Activated naive CD4-positive, alpha-beta T cell treated with Interleukin-2 at 50 U/mL for 16 hours (primary cell): ENCODE results near the gene ZNF408.
"Not testable (repeated sequence)": the region's sequence is repeated elsewhere in the genome, so short reads cannot be mapped to it uniquely, and the experiment has no call there.

Experiments used
- DNase-seq: peaks from one replicate; pipeline ENCODE4 v3.0.0-alpha.2; 2020

The ZNF408 gene

GRCh38 chr11:46698597-46698996 lies 2.2 kb upstream of the ZNF408 start:
- no peak for DNase-seq

- no peak for DNase-seq
Observed at GRCh38 chr11:46701078-46701654, 335 bp downstream of the ZNF408 start.

GRCh38 chr11:46705070-46705688 lies 4.3 kb downstream of the ZNF408 start:
- no peak for DNase-seq

GRCh38 chr11:46706886-46707285 lies 6.1 kb downstream of the ZNF408 start:
- no peak for DNase-seq

GRCh38 chr11:46709351-46709750 lies 8.5 kb downstream of the ZNF408 start:
- not testable (repeated sequence) for DNase-seq

GRCh38 chr11:46710821-46711269 lies 10.0 kb downstream of the ZNF408 start:
- DNase-seq = no peak

- no peak for DNase-seq
Observed at GRCh38 chr11:46711303-46711702, 10.5 kb downstream of the ZNF408 start.

- DNase-seq = no peak
Observed at GRCh38 chr11:46712874-46713576, 12.2 kb downstream of the ZNF408 start.

GRCh38 chr11:46717825-46718154 lies 17.0 kb downstream of the ZNF408 start:
- not testable (repeated sequence) for DNase-seq

- no peak for DNase-seq
Observed at GRCh38 chr11:46718155-46719019, 17.6 kb downstream of the ZNF408 start.

- no peak for DNase-seq
Observed at GRCh38 chr11:46719048-46719542, 18.3 kb downstream of the ZNF408 start, which contains the start of gene F2. Gene F2, plus strand, starts transcription at chr11:46719213. Its CDS starts 23 bp downstream, at chr11:46719236.

GRCh38 chr11:46719543-46720218 lies 18.9 kb downstream of the ZNF408 start:
- no peak for DNase-seq

GRCh38 chr11:46721286-46721685 lies 20.5 kb downstream of the ZNF408 start:
- no peak for DNase-seq

- DNase-seq = no peak
Observed at GRCh38 chr11:46722566-46723358, 21.9 kb downstream of the ZNF408 start.

- DNase-seq = no peak
Observed at GRCh38 chr11:46723359-46723680, 22.5 kb downstream of the ZNF408 start.

GRCh38 chr11:46724088-46724487 lies 23.3 kb downstream of the ZNF408 start:
- DNase-seq = no peak

GRCh38 chr11:46725338-46726205 lies 24.7 kb downstream of the ZNF408 start:
- no peak for DNase-seq

GRCh38 chr11:46726206-46726862 lies 25.5 kb downstream of the ZNF408 start:
- DNase-seq = no peak

- no peak for DNase-seq
Observed at GRCh38 chr11:46727952-46728658, 27.3 kb downstream of the ZNF408 start.

- no peak for DNase-seq
Observed at GRCh38 chr11:46728659-46729040, 27.8 kb downstream of the ZNF408 start.
